COR-L47 (cell line): ENCODE measurements around the gene MBD3L4.
"Not testable (repeated sequence)": the region's sequence is repeated elsewhere in the genome, so short reads cannot be mapped to it uniquely, and the experiment has no call there.

ENCODE experiments used
- DNase-seq: peaks from one replicate; lab custom pipeline; 2025; lab: John Stamatoyannopoulos, UW

The MBD3L4 gene

DNA sequence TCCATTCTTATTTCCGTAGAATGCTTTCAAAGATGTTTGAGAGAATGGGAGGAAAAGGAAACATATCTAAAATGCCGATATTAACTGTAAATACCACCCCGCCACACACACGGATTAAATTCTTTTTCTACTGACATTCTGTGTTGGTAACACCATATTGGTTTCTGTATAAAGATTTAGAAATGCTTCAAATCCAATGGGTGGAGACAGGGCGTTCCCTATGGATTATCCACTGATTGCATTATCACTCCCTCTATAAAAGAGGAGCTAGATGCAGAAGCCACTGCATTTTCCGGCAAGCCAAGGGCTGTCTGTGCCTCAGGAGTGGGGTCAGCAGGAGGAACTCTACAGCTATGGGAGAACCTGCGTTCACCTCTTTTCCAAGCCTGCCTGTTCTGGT lies 9.0 kb upstream of the MBD3L4 start, which contains the start of gene MBD3L2:
MBD3L2 (plus strand) TSS at position 301 of the 400 bp plus-strand sequence; CDS start at position 354, 53 bp downstream.
- not testable (repeated sequence) for DNase-seq

DNA sequence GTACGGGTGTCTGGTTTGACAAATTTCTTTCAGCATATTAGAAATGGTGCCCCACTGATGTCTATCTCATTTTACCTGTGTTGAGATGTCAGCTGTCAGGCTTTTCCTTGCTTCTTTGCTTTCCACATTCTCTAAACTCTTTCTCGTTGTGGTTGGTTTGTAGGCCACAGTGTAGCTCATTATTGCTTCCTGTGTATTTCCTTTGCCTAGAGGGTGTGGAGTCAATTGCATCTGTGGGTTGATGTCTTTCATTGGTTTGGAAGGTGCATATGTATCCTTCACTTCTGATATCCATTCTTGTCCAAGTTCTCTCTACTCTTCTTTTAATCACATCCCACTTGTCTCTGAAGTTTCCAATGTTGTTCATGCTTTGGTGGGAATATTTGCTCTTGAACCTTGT lies 1.6 kb upstream of the MBD3L4 start:
- not testable (repeated sequence) for DNase-seq

GRCh38 chr19:7030278-7030677 lies 9.7 kb downstream of the MBD3L4 start, which contains the start of gene MBD3L5:
TSS of gene MBD3L5 (plus strand) at chr19:7030578. CDS start at chr19:7030612, 34 bp downstream.
- not testable (repeated sequence) for DNase-seq

DNA sequence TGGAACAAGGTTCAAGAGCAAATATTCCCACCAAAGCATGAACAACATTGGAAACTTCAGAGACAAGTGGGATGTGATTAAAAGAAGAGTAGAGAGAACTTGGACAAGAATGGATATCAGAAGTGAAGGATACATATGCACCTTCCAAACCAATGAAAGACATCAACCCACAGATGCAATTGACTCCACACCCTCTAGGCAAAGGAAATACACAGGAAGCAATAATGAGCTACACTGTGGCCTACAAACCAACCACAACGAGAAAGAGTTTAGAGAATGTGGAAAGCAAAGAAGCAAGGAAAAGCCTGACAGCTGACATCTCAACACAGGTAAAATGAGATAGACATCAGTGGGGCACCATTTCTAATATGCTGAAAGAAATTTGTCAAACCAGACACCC lies 11.2 kb downstream of the MBD3L4 start:
- DNase-seq, result not testable (repeated sequence)

GRCh38 chr19:7021331-7021730 lies 18.6 kb downstream of the MBD3L4 start, which contains the start of gene MBD3L2B:
TSS of gene MBD3L2B (minus strand) at chr19:7021431. CDS start at chr19:7021397, 34 bp downstream.
- not testable (repeated sequence) for DNase-seq

GRCh38 chr19:7018828-7019227 lies 21.2 kb downstream of the MBD3L4 start:
- DNase-seq, result no peak

- DNase-seq, result no peak
Measured at GRCh38 chr19:7013678-7014077, 26.3 kb downstream of the MBD3L4 start.

DNA sequence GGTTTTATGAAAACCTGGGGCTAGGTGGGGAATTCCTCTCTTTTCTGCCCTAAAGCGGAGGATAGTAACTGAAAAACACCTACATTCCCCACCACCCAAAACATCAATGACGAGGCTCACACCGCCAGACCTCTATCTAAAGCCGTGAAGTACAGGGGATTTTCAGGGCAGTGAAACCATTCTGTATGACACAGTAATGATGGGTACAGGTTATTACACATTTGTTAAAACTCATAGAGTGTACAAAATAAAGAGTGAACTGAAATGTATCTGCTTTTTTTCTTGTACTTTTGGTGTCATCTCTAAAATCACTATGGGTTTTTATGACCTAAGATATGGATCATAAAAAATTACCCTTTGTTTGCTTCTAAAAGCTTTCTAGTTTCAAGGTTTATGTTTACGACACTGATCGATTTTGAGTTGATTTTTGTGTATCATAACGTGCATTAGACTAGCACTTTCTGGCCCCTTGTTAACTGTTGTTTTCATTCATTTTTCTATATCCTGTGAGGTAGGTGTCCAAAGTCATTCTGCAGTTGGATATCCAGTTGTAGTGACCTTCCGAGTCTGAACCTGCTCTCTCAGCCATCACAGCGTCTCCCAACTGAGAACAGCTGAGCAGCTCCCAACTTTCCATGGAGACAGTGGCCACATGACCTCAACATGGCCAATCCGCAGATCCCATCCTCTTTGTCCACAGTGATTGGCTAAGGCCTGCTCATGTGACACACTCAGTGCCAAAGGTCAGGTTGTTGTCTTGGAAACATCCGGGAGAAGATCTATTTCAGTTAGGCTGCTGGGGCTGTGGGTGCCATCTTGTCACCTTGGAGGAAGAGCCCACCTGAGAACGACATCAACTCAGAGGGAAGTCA lies 29.0 kb downstream of the MBD3L4 start:
- no peak for DNase-seq

- DNase-seq, result no peak
Measured at GRCh38 chr19:7007859-7008258, 32.1 kb downstream of the MBD3L4 start.

GRCh38 chr19:7006135-7006704 lies 33.8 kb downstream of the MBD3L4 start:
- DNase-seq, result no peak

DNA sequence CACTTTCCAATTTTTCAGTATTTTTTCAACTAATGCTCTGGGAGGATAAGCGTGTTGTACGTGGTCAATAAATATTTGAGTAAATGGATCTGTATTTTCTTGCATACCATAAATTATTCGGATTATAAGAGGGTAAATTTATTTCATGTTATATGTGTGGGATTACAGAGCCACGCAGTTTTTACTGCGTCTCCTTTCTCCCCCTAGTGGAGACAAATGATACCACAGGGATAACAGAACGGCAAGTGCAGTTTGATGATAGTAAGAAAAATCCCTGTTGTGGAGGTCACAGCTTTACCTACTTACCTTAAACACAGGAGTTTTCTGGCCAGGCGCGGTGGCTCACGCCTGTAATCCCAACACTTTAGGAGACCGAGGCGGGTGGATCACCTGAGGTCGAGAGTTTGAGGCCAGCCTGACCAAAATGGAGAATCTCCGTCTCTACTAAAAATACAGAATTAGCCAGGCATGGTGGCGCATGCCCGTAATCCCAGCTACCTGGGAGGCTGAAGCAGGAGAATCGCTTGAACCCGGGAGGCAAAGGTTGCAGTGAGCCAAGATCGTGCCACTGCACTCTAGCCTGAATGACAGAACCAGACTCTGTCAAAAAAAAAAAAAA lies 35.6 kb downstream of the MBD3L4 start:
- DNase-seq, result no peak

DNA sequence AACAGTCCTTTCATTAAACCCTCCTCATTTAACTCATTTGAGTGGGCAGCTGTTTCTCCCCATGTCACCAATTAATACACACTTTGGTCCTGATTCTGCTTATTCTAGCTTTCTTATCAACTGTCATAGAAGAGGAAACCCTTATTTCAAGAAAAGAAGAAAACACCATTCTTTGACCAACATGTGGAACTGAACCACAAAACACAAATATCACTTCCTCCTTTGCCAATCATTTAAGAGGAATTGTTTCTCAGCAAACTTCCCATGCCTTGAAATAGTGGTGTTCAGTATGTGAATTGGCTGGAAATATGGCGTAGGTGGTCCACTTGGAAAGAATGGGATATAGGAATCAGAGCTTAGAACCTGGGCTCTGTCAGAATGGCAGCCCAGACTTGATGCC lies 39.2 kb downstream of the MBD3L4 start:
- no peak for DNase-seq

- no peak for DNase-seq
Measured at GRCh38 chr19:7000333-7000732, 39.6 kb downstream of the MBD3L4 start.

- no peak for DNase-seq
Measured at GRCh38 chr19:6999933-7000332, 40.0 kb downstream of the MBD3L4 start.

DNA sequence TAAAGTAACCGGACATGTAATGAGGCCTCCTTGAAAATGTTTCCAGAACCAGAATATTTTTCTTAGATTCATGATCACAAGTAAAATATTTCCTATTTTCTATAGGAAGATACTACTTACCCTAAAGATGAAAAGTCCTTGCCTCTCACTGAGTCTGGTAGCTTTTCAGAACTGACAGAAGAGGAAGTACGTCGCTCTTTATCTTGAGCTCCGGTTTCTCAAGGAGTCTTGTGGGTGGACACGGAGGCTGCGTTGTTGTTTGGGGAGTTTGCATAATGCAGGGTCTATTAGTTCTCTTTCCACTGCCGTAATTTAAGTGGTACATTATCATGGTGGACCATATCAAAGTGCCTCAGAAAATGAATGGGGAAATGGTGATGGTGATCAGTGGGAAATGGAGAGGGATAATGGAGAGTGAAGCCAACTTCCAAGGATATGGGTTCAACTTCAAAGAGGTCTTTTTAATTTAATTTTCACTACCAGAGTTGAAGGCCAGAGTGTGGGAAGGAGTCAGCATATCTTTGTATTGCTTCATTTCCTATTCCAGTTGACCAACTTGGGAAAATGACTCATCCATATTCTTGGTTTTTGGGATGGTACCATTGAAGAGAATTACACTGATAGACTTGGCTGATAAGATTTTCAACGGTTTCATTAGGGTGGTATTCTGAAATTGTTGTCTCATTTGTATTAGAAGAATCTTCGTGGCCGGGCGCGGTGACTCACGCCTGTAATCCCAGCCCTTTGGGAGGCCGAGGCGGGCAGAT lies 42.1 kb downstream of the MBD3L4 start:
- no peak for DNase-seq

DNA sequence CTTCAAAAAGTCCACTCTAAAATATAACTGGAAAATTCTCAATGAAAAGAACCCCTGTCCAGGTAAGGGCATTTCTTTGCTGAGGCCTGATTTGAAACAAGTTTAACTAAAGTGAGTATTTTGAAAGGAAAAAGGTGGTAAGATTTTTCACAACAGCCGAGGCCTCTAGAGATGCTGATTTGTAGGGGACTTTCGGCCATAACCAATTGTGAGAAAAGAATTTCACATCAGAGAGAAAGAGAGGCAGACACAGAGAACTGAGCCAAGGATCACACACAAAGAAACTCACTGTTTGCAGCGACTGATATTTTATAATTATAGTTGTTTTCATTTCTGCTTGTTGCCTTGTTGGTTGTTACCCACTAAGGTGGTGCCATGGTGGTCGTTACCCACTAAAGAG lies 43.2 kb downstream of the MBD3L4 start:
- DNase-seq, result no peak

- DNase-seq, result no peak
Measured at GRCh38 chr19:6995054-6995453, 44.9 kb downstream of the MBD3L4 start.

DNA sequence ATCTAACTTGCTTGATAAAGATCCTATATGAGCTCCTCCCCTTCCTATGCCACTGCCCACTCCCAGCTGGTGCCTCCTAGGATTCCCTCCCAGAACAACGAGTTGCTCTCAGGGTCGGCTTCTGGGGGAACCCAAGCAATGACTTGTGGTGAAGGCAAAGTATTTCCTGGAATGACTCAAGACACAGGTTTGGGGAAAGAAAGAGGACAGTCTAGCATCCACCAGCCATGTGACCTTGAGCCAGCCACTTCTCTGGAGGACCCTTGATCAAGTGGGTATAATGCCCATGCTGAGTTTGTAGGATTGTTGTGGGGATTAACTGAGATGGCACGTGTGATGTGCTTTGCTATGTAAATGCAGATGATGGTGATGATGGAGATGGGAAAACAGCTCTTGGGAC lies 51.7 kb downstream of the MBD3L4 start:
- DNase-seq, result no peak

GRCh38 chr19:6987850-6988249 lies 52.1 kb downstream of the MBD3L4 start:
- DNase-seq, result no peak
